Testis (tissue), 3 donors: ENCODE data around the gene DES. TPM values are rescaled to one million over a fixed set of nuclear protein-coding genes. Genes with fewer than 3 reads are reported as not detected.

Experiments used
- DNase-seq: peaks from one replicate; pipeline ENCODE4 v3.0.0-alpha.2; 2019
- H3K27ac ChIP-seq, 2 donors: fragments of 200-600 bp; sonication (generic); one replicate each; pipeline ENCODE4 v1.5.1; 2019
- H3K27me3 ChIP-seq: fragments of 200-600 bp; sonication (generic); one replicate; pipeline ENCODE4 v1.5.1; 2019
- H3K36me3 ChIP-seq: fragments of 200-600 bp; sonication (generic); one replicate; pipeline ENCODE4 v1.5.1; 2017; ENCODE audit warnings: low read depth; ENCODE audit errors: missing control alignments
- H3K4me1 ChIP-seq: fragments of 200-600 bp; sonication (generic); one replicate; pipeline ENCODE4 v1.5.1; 2019
- H3K4me3 ChIP-seq, 2 donors: fragments of 200-600 bp; sonication (generic); one replicate each; pipeline ENCODE4 v1.5.1; 2017 to 2019
- H3K9me3 ChIP-seq: fragments of 200-600 bp; sonication (generic); one replicate; pipeline ENCODE4 v1.5.1; 2017
- CTCF ChIP-seq, 3 experiments: fragments of 450-650 bp in 2 of 3; fragments of 200-600 bp in 1 of 3; sonication (generic) in 1 of 3; IDR thresholded peaks; one replicate each; pipeline ENCODE4 v1.5.1; 2016 to 2019; ENCODE audit warnings: antibody characterized with exemption in 3 of 3, mild to moderate bottlenecking in 2 of 3, moderate library complexity in 1 of 3
- POLR2A ChIP-seq: fragments of 450-650 bp; IDR thresholded peaks from one replicate; pipeline ENCODE4 v1.6.1; 2017; ENCODE audit warnings: antibody characterized with exemption, mild to moderate bottlenecking, moderate library complexity
- WGBS, 2 donors: methylation state at CpG; one replicate each; pipeline ENCODE4 v1.1.5; 2018; 5-methylcytosine and 5-hydroxymethylcytosine counted together
- intact Hi-C: fragments of 100-400 bp; cut with DNase I; formaldehyde crosslinking; loops from one replicate; pipeline ENCODE4 v1.15.1; 2023; ENCODE audit warnings: low total_unique reads
- polyA plus RNA-seq: library from polyadenylated mRNA; stranded (reverse); fragments of 350-450 nt; fragmentation: Illumina TruSeq; extraction: RNeasy Lipid Tissue Mini Kit (QIAGEN cat#74804); gene quantifications from one replicate; pipeline ENCODE4 v1.2.3, GENCODE V29; 2014; ENCODE audit warnings: low read depth, low replicate concordance; ENCODE audit not compliant: insufficient read depth
- total RNA-seq, 2 donors: library from RNA; depleted of rRNA; stranded (reverse); fragments of >200 nt; gene quantifications; one replicate each; pipeline ENCODE4 v1.2.3, GENCODE V29; 2016

DES gene
- total and polyA plus RNA-seq, 3 donors from 2014 or later: 17.6 to 199 (median 33.3) TPM

- Histone ChIP-seq H3K27me3 (no peaks in the 10 kb centered on the region), H3K4me1 (peaks cover 7% of the 10 kb centered on the region), H3K4me3 (no peak overlapping the region), H3K9me3 (no peaks in the 10 kb centered on the region), H3K27ac (no peak overlapping the region), H3K36me3 (no peaks in the 10 kb centered on the region)
- intact Hi-C loops: no loop called here
- TF ChIP-seq CTCF (IDR thresholded peaks at IDR 0.05): no peak
- TF ChIP-seq POLR2A: no peak
- no peak for DNase-seq
- WGBS, 2 donors: 91 to 96% methylated on average over 3 to 5 of the region's 5 CpGs
Measured at GRCh38 chr2:219436491-219436890, 18.3 kb downstream of the DES start.

- intact Hi-C loops: no loop called here
- H3K27ac ChIP-seq: no peak overlapping the region
- no peak overlapping the region for H3K4me3 ChIP-seq
- H3K27me3 ChIP-seq: no peaks in the 10 kb centered on the region
- DNase-seq: no peak
- WGBS, 2 donors: 84% methylated on average over 3 of the region's 3 CpGs
- peaks cover 8% of the 10 kb centered on the region for H3K4me1 ChIP-seq
- TF ChIP-seq POLR2A (no peak), CTCF (IDR thresholded peaks at IDR 0.05) (no peak)
- H3K9me3 ChIP-seq: no peaks in the 10 kb centered on the region
- H3K36me3 ChIP-seq: no peaks in the 10 kb centered on the region
Measured at GRCh38 chr2:219437141-219437540, 19.0 kb downstream of the DES start.

- H3K9me3 ChIP-seq: no peaks in the 10 kb centered on the region
- H3K36me3 ChIP-seq: no peaks in the 10 kb centered on the region
- no peak for DNase-seq
- H3K27me3 ChIP-seq: no peaks in the 10 kb centered on the region
- intact Hi-C loops: no loop called here
- H3K4me3 ChIP-seq: no peak overlapping the region
- H3K4me1 ChIP-seq: peaks cover 13% of the 10 kb centered on the region
- no peak overlapping the region for H3K27ac ChIP-seq
- TF ChIP-seq POLR2A (no peak), CTCF (IDR thresholded peaks at IDR 0.05) (no peak)
- WGBS, 2 donors: 63 to 72% methylated on average over 6 of the region's 6 CpGs
Measured at GRCh38 chr2:219437690-219438206, 19.6 kb downstream of the DES start.

- no peak overlapping the region for H3K4me3 ChIP-seq
- DNase-seq: no peak
Measured at GRCh38 chr2:219438453-219438852, 20.3 kb downstream of the DES start.

More at GRCh38 chr2:219438453-219438852, 20.3 kb downstream of the DES start:
- WGBS, 2 donors: 94 to 95% methylated on average over 4 of the region's 4 CpGs
- Histone ChIP-seq H3K36me3 (no peaks in the 10 kb centered on the region), H3K27me3 (no peaks in the 10 kb centered on the region), H3K27ac (no peak overlapping the region), H3K9me3 (no peaks in the 10 kb centered on the region), H3K4me1 (peaks cover 14% of the 10 kb centered on the region)
- intact Hi-C loops: no loop called here
- no peak for TF ChIP-seq CTCF (IDR thresholded peaks at IDR 0.05)
- TF ChIP-seq POLR2A: no peak
